ENCODE results near the gene CDK18. TPM values are rescaled to one million over a fixed set of nuclear protein-coding genes. Genes with fewer than 3 reads are reported as not detected.
"Not testable (repeated sequence)": the region's sequence is repeated elsewhere in the genome, so short reads cannot be mapped to it uniquely, and the experiment has no call there.

Gene CDK18
- total RNA-seq, 4 donors from 2014 or later: 4.1 to 28.2 (median 8.5) TPM

- H3K27ac ChIP-seq: no peak overlapping the region
- H3K36me3 ChIP-seq: no peaks in the 10 kb centered on the region
- intact Hi-C loops (cut with DNase I; ENCODE audit: low total_unique reads): loop anchor here (10.0 kb wide), 1 partner anchor 136 kb away; no protein-coding TSS in a partner anchor
- no peak overlapping the region for H3K4me3 ChIP-seq
- DNase-seq: no peak
- no peaks in the 10 kb centered on the region for H3K27me3 ChIP-seq
- H3K9me3 ChIP-seq: no peaks in the 10 kb centered on the region
- no peaks in the 10 kb centered on the region for H3K4me1 ChIP-seq
- no peak for TF ChIP-seq POLR2A (IDR thresholded peaks at IDR 0.05)
- no peak for TF ChIP-seq CTCF (IDR thresholded peaks at IDR 0.05)
Measured at GRCh38 chr1:205481218-205481617, 23.3 kb upstream of the CDK18 start.

- H3K27me3 ChIP-seq: no peaks in the 10 kb centered on the region
- no peak for DNase-seq
- intact Hi-C loops (cut with DNase I; ENCODE audit: low total_unique reads): loop anchor here (10.0 kb wide), 1 partner anchor 137 kb away; no protein-coding TSS in a partner anchor
Measured at GRCh38 chr1:205481629-205482151, 22.8 kb upstream of the CDK18 start.

GRCh38 chr1:205482587-205482986 lies 21.9 kb upstream of the CDK18 start:
- not testable (repeated sequence) for H3K27ac ChIP-seq, H3K27me3 ChIP-seq, H3K4me1 ChIP-seq, DNase-seq, H3K9me3 ChIP-seq, H3K36me3 ChIP-seq, H3K4me3 ChIP-seq
- intact Hi-C loops (cut with DNase I; ENCODE audit: low total_unique reads): loop anchor here (10.0 kb wide), 1 partner anchor 138 kb away; no protein-coding TSS in a partner anchor

More at GRCh38 chr1:205481629-205482151, 22.8 kb upstream of the CDK18 start:
- Histone ChIP-seq H3K27ac (no peak overlapping the region), H3K36me3 (no peaks in the 10 kb centered on the region), H3K4me1 (no peaks in the 10 kb centered on the region), H3K9me3 (no peaks in the 10 kb centered on the region), H3K4me3 (no peak overlapping the region)
- TF ChIP-seq CTCF (IDR thresholded peaks at IDR 0.05): no peak
- TF ChIP-seq POLR2A (IDR thresholded peaks at IDR 0.05): no peak

- H3K27ac ChIP-seq: no peak overlapping the region
- H3K9me3 ChIP-seq: no peaks in the 10 kb centered on the region
- intact Hi-C loops (cut with DNase I; ENCODE audit: low total_unique reads): loop anchor here (10.0 kb wide), 1 partner anchor 139 kb away; no protein-coding TSS in a partner anchor
- H3K4me1 ChIP-seq: no peaks in the 10 kb centered on the region
- no peaks in the 10 kb centered on the region for H3K27me3 ChIP-seq
- no peak overlapping the region for H3K4me3 ChIP-seq
- TF ChIP-seq POLR2A (IDR thresholded peaks at IDR 0.05): no peak
- TF ChIP-seq CTCF (IDR thresholded peaks at IDR 0.05): no peak
- no peaks in the 10 kb centered on the region for H3K36me3 ChIP-seq
- DNase-seq: no peak
Measured at GRCh38 chr1:205483372-205483771, 21.1 kb upstream of the CDK18 start.

GRCh38 chr1:205484985-205485967 lies 19.2 kb upstream of the CDK18 start:
- TF ChIP-seq CTCF (IDR thresholded peaks at IDR 0.05) (peak; percentile 85 to 96 (median 90)), POLR2A (IDR thresholded peaks at IDR 0.05) (no peak)
- Histone ChIP-seq H3K4me1 (no peaks in the 10 kb centered on the region), H3K27ac (no peak overlapping the region), H3K4me3 (no peak overlapping the region), H3K36me3 (no peaks in the 10 kb centered on the region), H3K27me3 (no peaks in the 10 kb centered on the region), H3K9me3 (no peaks in the 10 kb centered on the region)
- peak; percentile 48 to 65 for DNase-seq
- intact Hi-C loops (cut with DNase I; ENCODE audit: low total_unique reads): loop anchor here (5.0 to 10.0 kb wide), 2 partner anchors 37 to 140 kb away; no protein-coding TSS in a partner anchor

Data from uterus (tissue), 4 donors.